GM13976 (cell line): ENCODE data around the gene SACS.

Experiments
- DNase-seq: peaks from one replicate; pipeline ENCODE4 v3.0.0; 2012; ENCODE audit warnings: low spot score
- CTCF ChIP-seq: IDR thresholded peaks from 2 replicates; pipeline ENCODE4 v1.5.1; 2012; ENCODE audit warnings: borderline replicate concordance, mild to moderate bottlenecking; ENCODE audit not compliant: insufficient read depth; ENCODE audit errors: extremely low read depth, missing control alignments, control extremely low read depth
- in situ Hi-C: fragments of 300-500 bp; cut with MboI; formaldehyde crosslinking; loops from one replicate; pipeline ENCODE4 v1.12.0; 2022; ENCODE audit warnings: low sequenced_read_pairs, mixed read lengths, inconsistent platforms; ENCODE audit not compliant: unreplicated experiment

Gene SACS

GRCh38 chr13:23469951-23470421 lies 36.5 kb upstream of the SACS start:
- TF ChIP-seq CTCF, result no peak
- DNase-seq, result no peak
- in situ Hi-C loops, result loop anchor here (25.0 kb wide), 1 partner anchor 417 kb away; the partner anchor contains the start of genes C1QTNF9B and MIPEP

DNA sequence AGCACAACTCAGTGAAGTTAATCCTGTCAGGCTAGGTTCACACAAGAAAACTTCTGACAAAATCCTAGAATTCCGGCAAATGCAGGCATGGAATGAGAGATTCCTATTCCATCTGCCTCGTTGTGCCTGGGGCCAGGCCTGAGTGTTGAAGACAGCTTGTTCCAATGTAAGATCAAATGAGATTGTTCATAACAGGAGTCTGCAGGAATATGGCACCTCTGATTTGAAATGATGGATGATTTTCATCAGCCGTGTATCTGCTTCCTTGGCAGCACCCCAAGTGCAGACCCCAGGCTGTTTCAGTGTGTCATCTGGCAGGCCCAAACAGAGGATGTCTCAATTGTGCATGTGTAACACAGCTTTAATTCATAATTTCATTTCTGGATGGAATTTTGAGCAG lies 35.3 kb upstream of the SACS start:
- TF ChIP-seq CTCF, result no peak
- in situ Hi-C loops, result loop anchor here (25.0 kb wide), 1 partner anchor 418 kb away; the partner anchor contains the start of genes C1QTNF9B and MIPEP
- DNase-seq, result no peak

DNA sequence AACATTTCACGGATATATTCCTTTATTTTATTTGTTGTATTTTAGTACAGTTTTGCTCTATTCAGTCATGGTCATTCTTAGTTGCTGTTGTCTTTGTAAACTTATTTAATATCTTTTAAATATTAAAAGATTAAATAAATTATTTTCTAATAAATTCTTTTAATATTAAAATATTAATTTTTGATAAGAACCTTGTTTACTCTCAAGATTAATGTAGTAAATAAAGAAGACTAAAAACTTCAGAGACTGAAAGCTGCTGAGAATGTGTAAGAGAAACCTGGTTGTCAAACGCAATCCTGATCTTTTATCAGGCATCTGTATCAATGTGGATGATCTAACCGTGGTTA lies 34.4 kb upstream of the SACS start:
- no peak for TF ChIP-seq CTCF
- DNase-seq, result no peak
- in situ Hi-C loops, result loop anchor here (25.0 kb wide), 1 partner anchor 419 kb away; the partner anchor contains the start of genes C1QTNF9B and MIPEP

DNA sequence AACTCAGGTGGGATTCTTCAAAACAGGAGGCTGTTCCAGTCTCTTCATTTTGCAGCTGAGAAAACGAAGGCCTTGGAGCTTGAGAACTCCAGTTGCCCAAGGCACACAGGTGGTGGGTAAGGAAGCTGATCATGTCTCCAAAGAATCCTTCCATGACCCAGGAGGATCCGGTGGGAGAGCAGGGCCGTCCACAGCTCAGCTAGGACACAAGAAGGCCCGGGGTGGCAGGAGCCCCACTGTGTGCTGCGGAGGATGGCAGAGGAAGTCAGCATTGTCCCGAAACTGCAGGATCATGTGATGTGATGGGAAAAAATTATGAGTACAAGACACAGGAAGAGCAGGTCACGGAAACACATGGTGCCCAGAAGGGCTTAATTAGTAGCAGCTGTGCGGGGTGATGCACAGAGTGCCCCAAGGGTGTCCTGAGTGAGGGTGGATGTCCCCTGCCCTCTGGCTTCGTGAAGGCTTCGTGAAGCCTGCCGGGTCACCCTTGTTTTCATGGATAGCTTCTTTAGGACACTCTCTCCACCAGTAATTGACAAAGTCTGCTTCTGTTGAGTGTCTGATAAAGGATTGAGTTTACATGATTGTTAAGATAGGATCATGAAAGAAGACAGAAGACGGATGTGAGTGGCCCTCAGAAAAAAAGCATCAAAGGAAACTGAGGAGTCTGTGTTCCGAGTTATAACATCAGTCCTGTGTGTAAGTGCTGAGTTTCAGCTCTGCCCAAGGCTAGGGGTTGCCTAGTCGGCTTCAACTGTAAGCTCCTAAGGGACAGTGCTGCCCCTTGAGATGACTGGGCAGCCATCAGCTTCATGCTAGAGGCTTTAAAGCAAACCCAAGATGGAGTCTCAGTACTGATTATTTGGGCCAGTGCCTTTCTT lies 33.8 kb upstream of the SACS start:
- no peak for DNase-seq
- TF ChIP-seq CTCF, result no peak
- in situ Hi-C loops, result loop anchor here (25.0 kb wide), 1 partner anchor 420 kb away; the partner anchor contains the start of genes C1QTNF9B and MIPEP

- in situ Hi-C loops, result loop anchor here (25.0 kb wide), 1 partner anchor 421 kb away; the partner anchor contains the start of genes C1QTNF9B and MIPEP
- peak; percentile 83 for DNase-seq
- peak; percentile 64 for TF ChIP-seq CTCF
These were observed 32.9 kb upstream of the SACS start for GRCh38 chr13:23466144-23467002.

DNA sequence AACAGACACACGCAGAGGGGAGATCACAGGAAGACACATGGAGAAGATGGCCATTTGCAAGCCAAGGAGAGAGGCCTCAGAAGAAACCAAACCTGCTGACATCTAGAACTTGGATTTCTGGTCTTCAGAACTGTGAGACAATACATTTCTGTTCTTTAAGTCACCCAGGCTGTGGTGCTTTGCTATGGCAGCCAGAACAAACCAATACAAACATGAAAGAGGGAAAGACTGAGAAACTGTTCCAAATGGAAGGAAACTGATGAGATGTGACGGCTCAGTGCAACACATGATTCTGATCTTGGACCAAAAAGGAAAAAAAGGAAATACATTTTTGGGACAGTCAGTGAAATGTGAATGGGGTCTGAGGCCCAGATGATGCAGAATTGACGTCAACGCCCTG lies 30.2 kb upstream of the SACS start:
- no peak for TF ChIP-seq CTCF
- in situ Hi-C loops, result loop anchor here (25.0 kb wide), 1 partner anchor 424 kb away; the partner anchor contains the start of genes C1QTNF9B and MIPEP
- DNase-seq, result no peak
